ENCODE measurements around the gene ADGRD2. TPM values are rescaled to one million over a fixed set of nuclear protein-coding genes. Genes with fewer than 3 reads are reported as not detected.

ADGRD2 gene
- total RNA-seq, 2 donors from 2014 or later: not detected

- Histone ChIP-seq H3K9me3 (no peaks in the 10 kb centered on the region), H3K9ac (ENCODE audit: low read depth in 2 of 2, low read length in 2 of 2) (no peak overlapping the region), H3K27ac (no peak overlapping the region), H3K4me3 (no peak overlapping the region), H3K4me1 (no peaks in the 10 kb centered on the region), H3K27me3 (peaks cover 13% of the 10 kb centered on the region), H3K36me3 (no peaks in the 10 kb centered on the region)
- DNase-seq: no peak
- intact Hi-C loops (cut with DNase I): no loop called here
- TF ChIP-seq CTCF (IDR thresholded peaks at IDR 0.05): no peak
Observed at GRCh38 chr9:124485936-124486335, 35.7 kb downstream of the ADGRD2 start.

- no peak overlapping the region for H3K4me3 ChIP-seq
- H3K36me3 ChIP-seq: no peaks in the 10 kb centered on the region
- H3K27me3 ChIP-seq: peaks cover 13% of the 10 kb centered on the region
- H3K9ac ChIP-seq (ENCODE audit: low read depth in 2 of 2, low read length in 2 of 2): no peak overlapping the region
- intact Hi-C loops (cut with DNase I): no loop called here
- DNase-seq: no peak
- no peaks in the 10 kb centered on the region for H3K4me1 ChIP-seq
- TF ChIP-seq CTCF (IDR thresholded peaks at IDR 0.05): no peak
- H3K27ac ChIP-seq: no peak overlapping the region
- H3K9me3 ChIP-seq: no peaks in the 10 kb centered on the region
Observed at GRCh38 chr9:124486778-124487259, 36.6 kb downstream of the ADGRD2 start.

- no peak for TF ChIP-seq CTCF (IDR thresholded peaks at IDR 0.05)
- Histone ChIP-seq H3K27me3 (peaks cover 13% of the 10 kb centered on the region), H3K9me3 (no peaks in the 10 kb centered on the region), H3K27ac (no peak overlapping the region), H3K36me3 (no peaks in the 10 kb centered on the region), H3K4me3 (no peak overlapping the region), H3K9ac (ENCODE audit: low read depth in 2 of 2, low read length in 2 of 2) (no peak overlapping the region), H3K4me1 (no peaks in the 10 kb centered on the region)
- no peak for DNase-seq
- intact Hi-C loops (cut with DNase I): no loop called here
Observed at GRCh38 chr9:124487260-124488182, 37.3 kb downstream of the ADGRD2 start.

GRCh38 chr9:124488641-124489210 lies 38.5 kb downstream of the ADGRD2 start:
- Histone ChIP-seq H3K27me3 (peaks cover 13% of the 10 kb centered on the region), H3K9ac (ENCODE audit: low read depth in 2 of 2, low read length in 2 of 2) (no peak overlapping the region), H3K4me3 (no peak overlapping the region), H3K36me3 (no peaks in the 10 kb centered on the region), H3K9me3 (no peaks in the 10 kb centered on the region), H3K4me1 (no peaks in the 10 kb centered on the region), H3K27ac (no peak overlapping the region)
- intact Hi-C loops (cut with DNase I): no loop called here
- DNase-seq: no peak
- no peak for TF ChIP-seq CTCF (IDR thresholded peaks at IDR 0.05)

GRCh38 chr9:124489222-124489621 lies 39.0 kb downstream of the ADGRD2 start:
- DNase-seq: no peak
- no peaks in the 10 kb centered on the region for H3K36me3 ChIP-seq
- no peak overlapping the region for H3K27ac ChIP-seq
- no peak overlapping the region for H3K9ac ChIP-seq (ENCODE audit: low read depth in 2 of 2, low read length in 2 of 2)
- intact Hi-C loops (cut with DNase I): no loop called here
- H3K4me3 ChIP-seq: no peak overlapping the region
- H3K9me3 ChIP-seq: no peaks in the 10 kb centered on the region
- peaks cover 13% of the 10 kb centered on the region for H3K27me3 ChIP-seq
- H3K4me1 ChIP-seq: no peaks in the 10 kb centered on the region
- TF ChIP-seq CTCF (IDR thresholded peaks at IDR 0.05): no peak

Measured in colonic mucosa (tissue), 4 donors.